HG03460 (cell line): ENCODE measurements around the gene RBM44.
"Not testable (repeated sequence)": the region's sequence is repeated elsewhere in the genome, so short reads cannot be mapped to it uniquely, and the experiment has no call there.

Experiments used
- ATAC-seq: cut with Tn5 transposase; IDR thresholded peaks from one replicate; pipeline ENCODE4 v1.9.1; 2021; ENCODE audit not compliant: unreplicated experiment

Gene RBM44

GRCh38 chr2:237841051-237841450 lies 42.5 kb downstream of the RBM44 start:
- ATAC-seq, result no peak

DNA sequence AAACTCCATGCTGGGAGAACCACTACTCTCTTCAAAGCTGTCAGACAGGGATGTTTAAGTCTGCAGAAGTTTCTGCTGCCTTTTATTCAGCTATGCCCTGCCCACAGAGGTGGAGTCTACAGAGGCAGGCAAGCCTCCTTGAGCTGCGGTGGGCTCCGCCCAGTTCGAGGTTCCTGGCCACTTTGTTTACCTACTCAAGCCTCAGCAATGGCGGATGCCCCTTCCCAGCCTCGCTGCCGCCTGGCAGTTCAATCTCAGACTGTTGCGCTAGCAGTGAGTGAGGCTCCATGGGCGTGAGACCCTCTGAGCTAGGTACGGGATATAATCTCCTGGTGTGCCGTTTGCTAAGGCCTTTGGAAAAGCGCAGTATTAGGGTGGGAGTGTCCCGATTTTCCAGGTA lies 50.4 kb downstream of the RBM44 start:
- ATAC-seq, result not testable (repeated sequence)

DNA sequence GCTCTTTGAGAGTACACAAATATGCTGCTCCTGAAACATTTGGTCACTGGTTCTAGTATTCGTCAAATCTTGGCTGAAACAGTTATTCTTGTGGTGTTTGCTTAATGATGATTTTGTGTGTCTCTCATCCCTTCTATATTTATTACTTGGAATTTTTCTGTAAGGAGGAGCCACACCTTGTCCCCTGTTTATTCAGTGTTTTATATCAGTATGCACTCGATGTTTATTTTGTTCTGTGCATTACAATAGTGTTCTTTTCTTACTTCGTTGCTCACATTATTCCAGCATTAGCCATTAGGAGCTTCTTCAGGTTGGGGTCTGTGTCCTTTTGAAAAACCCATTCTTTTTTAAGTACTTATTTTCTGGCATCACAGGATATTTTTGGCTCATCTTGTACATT lies 55.7 kb downstream of the RBM44 start:
- no peak for ATAC-seq

GRCh38 chr2:237857791-237858190 lies 59.2 kb downstream of the RBM44 start:
- ATAC-seq, result no peak

DNA sequence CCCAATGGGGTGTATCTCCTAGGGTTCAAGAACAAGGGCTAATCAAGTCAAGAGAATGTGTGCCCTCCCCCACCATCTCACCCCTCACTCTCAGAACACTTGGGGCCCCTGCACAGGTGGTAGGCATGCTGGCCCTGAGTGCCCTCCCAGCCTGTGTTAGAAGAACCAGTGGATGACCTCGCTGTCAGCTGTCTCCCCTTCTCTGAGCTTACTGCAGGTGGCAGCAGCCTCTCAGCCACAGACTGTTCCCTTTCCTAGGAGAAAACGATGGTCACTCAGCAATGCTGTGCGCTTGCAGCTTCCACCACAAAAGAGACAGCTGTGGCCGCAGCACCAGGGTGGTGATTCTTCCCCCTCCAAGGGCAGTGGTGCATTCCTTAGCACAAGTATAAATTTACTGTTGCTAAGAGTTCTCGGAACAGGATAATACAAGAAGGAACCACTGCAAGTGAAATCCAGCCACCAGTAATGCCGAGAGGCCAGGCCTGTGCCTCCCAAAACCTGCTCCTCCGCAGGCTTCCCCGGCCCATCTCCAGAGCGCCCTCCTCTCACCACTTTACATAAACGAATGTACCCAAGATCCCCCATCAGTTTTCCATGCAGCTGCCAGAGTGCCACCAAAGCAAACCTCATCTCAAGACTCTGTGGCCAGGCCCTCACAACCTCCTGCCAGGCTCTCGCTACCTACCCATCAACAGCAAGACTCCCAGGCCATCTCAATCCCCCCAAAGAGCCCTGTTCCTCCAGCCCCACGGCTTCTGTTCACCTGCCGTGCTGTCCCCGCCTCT lies 59.9 kb downstream of the RBM44 start:
- no peak for ATAC-seq

- no peak for ATAC-seq
Observed at GRCh38 chr2:237859082-237859433, 60.5 kb downstream of the RBM44 start.

DNA sequence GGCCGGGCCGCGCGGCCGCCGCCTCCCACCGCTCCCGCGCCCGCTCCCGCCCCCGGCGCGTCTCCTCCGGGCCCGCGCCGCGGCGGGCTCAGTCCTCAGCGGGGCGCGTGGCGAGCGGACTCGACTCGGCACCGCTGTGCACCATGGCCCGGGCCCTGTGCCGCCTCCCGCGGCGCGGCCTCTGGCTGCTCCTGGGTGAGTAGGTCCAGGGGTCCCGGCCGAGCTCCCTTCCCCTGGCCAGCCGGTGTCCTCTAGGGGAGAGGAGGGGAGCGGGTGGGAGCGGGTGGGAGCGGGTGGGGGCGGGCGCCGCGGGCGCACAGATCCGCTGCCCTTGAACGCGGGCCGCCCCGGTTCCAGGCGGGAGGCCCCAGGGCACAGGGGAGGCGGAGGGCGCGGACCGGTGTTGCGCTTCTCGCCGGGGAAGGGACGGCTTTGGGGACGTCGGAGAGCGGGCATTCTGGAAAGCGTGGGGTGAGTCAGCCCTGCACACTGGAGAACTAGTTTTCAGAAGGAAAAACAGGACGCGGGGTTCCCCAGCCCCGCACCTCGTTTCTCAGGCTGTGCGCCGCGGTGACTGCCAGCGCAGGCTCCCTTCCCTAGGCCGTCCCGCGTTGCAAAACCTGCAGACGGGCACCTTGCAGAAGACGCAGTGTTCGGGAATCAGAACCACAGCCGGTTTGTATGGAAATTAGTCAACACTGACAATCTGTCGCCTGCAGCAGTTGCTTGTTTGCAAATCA lies 61.1 kb downstream of the RBM44 start, which contains the start of gene RAMP1:
Gene RAMP1 (plus strand): TSS at position 91 of the 740 bp plus-strand sequence. CDS start 53 bp downstream, at position 144.
- no peak for ATAC-seq

- ATAC-seq, result no peak
Observed at GRCh38 chr2:237860273-237860935, 61.8 kb downstream of the RBM44 start.

GRCh38 chr2:237861875-237862527 lies 63.4 kb downstream of the RBM44 start:
- no peak for ATAC-seq

DNA sequence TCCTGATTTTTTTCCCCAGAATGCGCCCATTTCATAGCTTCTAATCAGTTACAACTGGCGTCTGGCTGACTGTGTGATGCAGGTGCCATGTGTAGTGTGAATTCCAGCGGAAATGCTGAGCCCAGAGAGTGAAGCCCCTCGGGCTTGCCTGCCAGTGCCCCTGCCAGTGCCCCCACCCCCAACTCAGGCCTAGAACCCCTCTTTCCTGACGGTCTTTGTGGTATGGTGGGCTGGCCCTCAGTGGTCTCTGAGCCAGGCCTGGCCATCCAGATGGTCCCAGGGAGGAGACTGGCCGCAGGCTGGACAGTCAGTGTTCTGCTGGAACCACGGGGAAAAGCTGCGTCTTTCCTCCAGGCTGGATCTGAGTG lies 63.9 kb downstream of the RBM44 start:
- no peak for ATAC-seq

DNA sequence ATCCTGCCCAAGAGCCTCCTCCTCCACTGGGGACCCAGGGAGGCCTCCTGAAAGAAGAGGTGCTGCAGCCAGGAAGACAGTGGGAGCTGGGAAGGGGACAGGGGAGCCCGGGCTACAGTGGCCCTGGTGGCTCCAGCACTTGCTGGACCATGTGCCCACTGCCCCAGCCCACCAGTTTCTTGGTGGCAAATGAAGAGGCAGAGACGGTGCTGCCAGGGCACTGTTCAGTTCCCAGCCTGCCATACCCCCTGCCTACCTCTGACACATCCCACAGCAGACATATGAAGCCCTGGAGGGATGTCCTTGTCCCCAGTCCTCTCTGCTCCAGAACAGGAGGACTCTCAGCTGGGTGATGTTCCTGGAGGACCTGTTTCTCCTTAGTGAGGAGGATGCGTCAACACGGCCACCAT lies 64.5 kb downstream of the RBM44 start:
- ATAC-seq, result no peak

DNA sequence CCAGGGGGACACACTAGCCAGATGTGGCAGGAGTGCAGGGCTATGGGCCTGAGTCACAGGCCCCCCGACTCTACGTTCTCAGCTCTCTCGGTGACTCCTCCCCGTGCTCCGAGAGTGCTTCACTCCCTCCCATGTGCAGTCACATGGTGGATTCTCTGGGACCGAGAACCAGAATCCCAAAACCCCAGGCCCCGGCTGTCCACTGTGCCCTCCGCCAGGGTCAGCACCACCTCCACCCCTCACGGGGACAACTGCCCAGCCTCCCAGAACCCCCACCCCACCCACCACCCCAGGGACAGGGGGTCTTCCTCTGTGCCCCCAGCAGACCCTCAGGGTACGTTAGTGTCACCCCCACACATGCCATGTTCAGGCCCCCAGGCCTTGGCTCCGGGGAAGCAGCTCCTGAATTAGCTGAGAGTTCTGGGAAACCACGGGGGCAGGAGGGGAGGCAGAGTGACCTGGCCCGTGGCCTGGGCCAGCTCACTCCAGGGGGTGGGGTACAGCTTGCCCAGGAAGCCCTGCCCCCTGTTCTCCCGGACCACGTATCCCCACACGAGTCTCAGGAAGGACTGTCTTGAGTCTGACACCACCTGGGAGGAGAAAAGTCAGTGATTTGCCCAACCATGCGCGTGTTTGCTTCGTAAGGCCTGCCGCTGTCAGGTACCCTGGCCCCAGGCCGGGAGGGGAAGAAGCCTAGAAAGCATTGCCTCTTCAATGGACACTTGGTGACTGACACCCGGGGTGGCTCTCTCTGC lies 65.3 kb downstream of the RBM44 start:
- ATAC-seq, result no peak

GRCh38 chr2:237864444-237864931 lies 65.9 kb downstream of the RBM44 start:
- ATAC-seq, result no peak

DNA sequence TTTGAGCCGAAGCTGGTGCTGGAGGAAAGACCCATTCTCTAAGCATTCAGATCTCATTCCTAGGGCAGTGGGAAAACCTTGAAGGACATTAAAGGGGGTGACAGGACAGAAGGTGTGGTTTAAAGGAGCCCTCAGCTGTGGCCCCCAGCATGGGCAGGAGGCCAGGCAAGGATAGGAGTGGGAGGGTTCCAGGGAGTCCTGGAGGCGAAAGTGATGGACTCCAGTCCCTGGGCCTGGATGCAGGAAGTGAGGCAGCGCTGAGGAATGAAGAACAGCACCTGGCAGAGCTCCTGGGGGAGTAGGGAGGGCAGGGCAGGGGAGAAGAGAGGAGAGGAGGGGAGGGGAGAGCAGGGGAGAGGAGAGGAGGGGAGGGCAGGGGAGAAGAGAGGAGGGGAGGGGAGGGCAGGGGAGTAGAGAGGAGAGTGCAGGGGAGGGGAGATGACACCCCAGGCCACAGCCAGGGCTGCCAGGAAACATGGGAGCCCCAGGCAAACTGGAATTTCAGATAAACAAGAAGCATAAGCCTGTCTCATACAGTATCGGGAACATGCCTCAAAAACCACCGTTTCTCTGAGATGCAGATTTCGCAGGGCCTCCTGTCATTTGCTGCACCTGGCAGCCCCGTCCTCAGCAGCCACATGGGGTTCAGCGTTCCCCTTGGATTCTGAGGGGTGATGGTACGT lies 66.5 kb downstream of the RBM44 start:
- ATAC-seq, result no peak

- ATAC-seq, result no peak
Observed at GRCh38 chr2:237865623-237866041, 67.1 kb downstream of the RBM44 start.

DNA sequence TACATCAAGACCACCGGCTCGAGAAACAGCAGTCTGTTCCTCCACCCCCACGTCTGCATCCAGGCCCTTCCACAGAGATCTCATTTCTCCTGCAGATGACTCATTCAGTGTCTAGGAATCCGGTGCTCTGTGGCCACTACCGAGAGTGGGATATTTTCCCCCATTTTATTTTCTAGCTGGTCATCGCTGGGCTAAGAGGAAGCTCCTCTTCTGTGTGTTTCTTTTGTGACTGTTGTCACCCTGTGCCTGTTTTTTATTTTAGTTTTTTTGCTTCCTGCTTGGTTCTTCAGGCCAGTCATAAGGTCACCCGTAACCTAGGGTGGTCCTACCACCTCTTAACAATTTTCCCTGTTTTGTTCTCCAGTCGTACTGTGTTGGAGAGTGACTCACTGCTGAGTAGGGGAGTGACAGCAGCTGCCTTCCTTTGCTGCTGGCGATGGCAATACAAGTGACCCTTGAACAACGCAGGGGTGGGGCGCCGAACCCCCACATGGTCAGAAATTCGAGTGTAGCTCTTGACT lies 67.6 kb downstream of the RBM44 start:
- ATAC-seq, result no peak

DNA sequence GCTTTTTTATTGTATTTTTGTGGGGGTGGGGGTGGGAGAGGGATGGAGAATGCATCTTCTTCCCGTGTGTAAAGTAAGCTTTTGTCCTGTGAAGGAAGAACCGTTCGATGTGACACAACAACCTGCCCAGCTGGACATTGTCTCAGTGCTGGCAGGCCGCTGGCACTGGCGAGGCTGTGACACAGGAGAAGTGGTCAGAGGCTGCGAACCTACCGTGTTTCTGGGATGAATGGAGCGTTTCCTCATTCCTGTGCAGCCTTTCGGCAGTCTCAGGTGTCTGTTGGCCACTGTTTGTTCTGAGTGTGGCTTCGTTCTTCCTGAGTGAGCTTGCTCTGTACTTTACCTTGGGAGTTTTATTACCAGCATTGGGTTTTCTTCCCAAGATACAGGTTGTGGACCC lies 68.9 kb downstream of the RBM44 start:
- no peak for ATAC-seq

DNA sequence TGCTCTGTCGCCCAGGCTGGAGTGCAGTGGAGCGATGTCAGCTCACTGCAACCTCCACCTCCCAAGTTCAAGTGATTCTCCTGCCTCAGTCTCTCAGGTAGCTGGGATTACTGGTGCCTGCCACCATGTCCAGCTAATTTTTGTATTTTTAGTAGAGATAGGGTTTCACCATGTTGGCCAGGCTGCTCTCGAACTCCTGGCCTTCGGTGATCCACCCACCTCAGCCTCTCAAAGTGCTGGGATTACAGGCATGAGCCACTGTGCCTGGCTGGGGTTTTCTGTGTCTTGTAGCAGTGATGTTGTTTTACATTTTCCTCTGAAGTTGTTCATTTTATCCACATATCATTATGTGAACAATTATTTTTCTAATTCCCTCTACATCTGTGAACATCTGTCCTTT lies 69.5 kb downstream of the RBM44 start:
- ATAC-seq, result not testable (repeated sequence)

- no peak for ATAC-seq
Observed at GRCh38 chr2:237868631-237869342, 70.2 kb downstream of the RBM44 start.
